Astrocyte (in vitro differentiated cells and primary cell): ENCODE results near the gene UBLCP1. TPM values are rescaled to one million over a fixed set of nuclear protein-coding genes. Genes with fewer than 3 reads are reported as not detected.
A peak's percentile ranks its signal among the peaks of the same experiment; 100 is the strongest.
"Not testable (repeated sequence)": the region's sequence is repeated elsewhere in the genome, so short reads cannot be mapped to it uniquely, and the experiment has no call there.

ENCODE experiments used
- DNase-seq: peaks from one replicate; pipeline ENCODE4 v3.0.0-alpha.2; 2010; ENCODE audit warnings: low read depth
- FAIRE-seq: peaks from 2 replicates; lab custom pipeline; 2011; peaks lifted over from hg19 to GRCh38; lab: Jason Lieb, UNC
- H2AFZ ChIP-seq: 2 replicates; pipeline ENCODE4 v1.6.0; 2012; ENCODE audit warnings: low read depth, low read length, inconsistent platforms
- H3K27ac ChIP-seq: 2 replicates; pipeline ENCODE4 v1.5.1; 2011; ENCODE audit warnings: low read depth, low read length, inconsistent platforms
- H3K27me3 ChIP-seq: 2 replicates; pipeline ENCODE4 v1.6.0; 2011; ENCODE audit warnings: low read length, inconsistent platforms; ENCODE audit not compliant: insufficient read depth
- H3K36me3 ChIP-seq: 2 replicates; pipeline ENCODE4 v1.5.1; 2011; ENCODE audit warnings: low read length, inconsistent platforms; ENCODE audit not compliant: insufficient read depth
- H3K4me1 ChIP-seq: 2 replicates; pipeline ENCODE4 v1.5.1; 2011; ENCODE audit warnings: low read length, inconsistent platforms; ENCODE audit not compliant: insufficient read depth
- H3K4me2 ChIP-seq: 2 replicates; pipeline ENCODE4 v1.6.0; 2012; ENCODE audit warnings: low read length, inconsistent platforms
- H3K4me3 ChIP-seq: 2 replicates; pipeline ENCODE4 v1.5.1; 2011; ENCODE audit warnings: low read depth, mild to moderate bottlenecking, low read length, inconsistent platforms; ENCODE audit not compliant: insufficient read depth
- H3K79me2 ChIP-seq: 2 replicates; pipeline ENCODE4 v1.6.0; 2012; ENCODE audit warnings: mild to moderate bottlenecking, low read length, inconsistent platforms; ENCODE audit not compliant: insufficient read depth
- H3K9ac ChIP-seq: 2 replicates; pipeline ENCODE4 v1.6.0; 2012; ENCODE audit warnings: mild to moderate bottlenecking, low read length, inconsistent platforms
- H3K9me3 ChIP-seq: 2 replicates; pipeline ENCODE4 v1.5.1; 2012; ENCODE audit warnings: low read depth, mild to moderate bottlenecking, low read length, inconsistent platforms; ENCODE audit not compliant: insufficient read depth
- H4K20me1 ChIP-seq: 2 replicates; pipeline ENCODE4 v1.6.0; 2012; ENCODE audit warnings: low read length, inconsistent platforms; ENCODE audit not compliant: insufficient read depth
- H3K27ac Mint-ChIP-seq: one replicate; pipeline ENCODE4 v1.8.0; 2021; ENCODE audit warnings: mild to moderate bottlenecking, mixed read lengths; ENCODE audit not compliant: unreplicated experiment
- H3K27me3 Mint-ChIP-seq: one replicate; pipeline ENCODE4 v1.8.0; 2021; ENCODE audit warnings: low read depth, mixed read lengths; ENCODE audit not compliant: unreplicated experiment
- H3K36me3 Mint-ChIP-seq: one replicate; pipeline ENCODE4 v1.8.0; 2021; ENCODE audit warnings: low read depth, mixed read lengths; ENCODE audit not compliant: unreplicated experiment
- H3K4me1 Mint-ChIP-seq: one replicate; pipeline ENCODE4 v1.8.0; 2021; ENCODE audit warnings: low read depth, mixed read lengths; ENCODE audit not compliant: unreplicated experiment
- H3K4me3 Mint-ChIP-seq: one replicate; pipeline ENCODE4 v1.8.0; 2021; ENCODE audit warnings: mild to moderate bottlenecking, moderate library complexity, mixed read lengths; ENCODE audit not compliant: unreplicated experiment
- H3K9me3 Mint-ChIP-seq: one replicate; pipeline ENCODE4 v1.8.0; 2021; ENCODE audit warnings: mild to moderate bottlenecking, mixed read lengths; ENCODE audit not compliant: unreplicated experiment
- EZH2 ChIP-seq: IDR thresholded peaks from 2 replicates; pipeline ENCODE4 v1.6.1; 2012; ENCODE audit warnings: mild to moderate bottlenecking, low read length, inconsistent platforms; ENCODE audit not compliant: insufficient read depth
- total RNA-seq: library from RNA; stranded (reverse); gene quantifications from 2 replicates; pipeline ENCODE4 v1.2.1, GENCODE V29; 2021
- TF ChIP-seq, protein P1 (sequence below): IDR thresholded peaks from 2 replicates; pipeline ENCODE4 v1.5.1; 2011; ENCODE audit warnings: low read depth, mild to moderate bottlenecking, inconsistent platforms, low read length, moderate library complexity; ENCODE audit not compliant: insufficient read depth

UBLCP1 gene
- total RNA-seq, 1 donor from 2014 or later = 31.3 TPM

GRCh38 chr5:159224471-159224870, 38.6 kb upstream of the UBLCP1 start:
- Histone ChIP-seq H3K4me3 (no peak overlapping the region), H3K79me2 (no peaks in the 10 kb centered on the region), H3K36me3 (no peaks in the 10 kb centered on the region), H3K9ac (no peak overlapping the region), H3K27me3 (peaks cover 2% of the 10 kb centered on the region), H3K9me3 (no peaks in the 10 kb centered on the region), H3K27ac (no peak overlapping the region), H4K20me1 (no peaks in the 10 kb centered on the region), H3K4me1 (no peaks in the 10 kb centered on the region), H2AFZ (no peak overlapping the region), H3K4me2 (no peak overlapping the region)
- Mint-ChIP-seq H3K36me3 (no peaks in the 10 kb centered on the region), H3K27me3 (peaks cover 5% of the 10 kb centered on the region), H3K9me3 (no peaks in the 10 kb centered on the region), H3K4me3 (no peak overlapping the region), H3K4me1 (no peaks in the 10 kb centered on the region), H3K27ac (no peak overlapping the region)
- DNase-seq (no peak), FAIRE-seq (no peak)
- TF ChIP-seq EZH2 = no peak
- TF ChIP-seq, protein P1, sequence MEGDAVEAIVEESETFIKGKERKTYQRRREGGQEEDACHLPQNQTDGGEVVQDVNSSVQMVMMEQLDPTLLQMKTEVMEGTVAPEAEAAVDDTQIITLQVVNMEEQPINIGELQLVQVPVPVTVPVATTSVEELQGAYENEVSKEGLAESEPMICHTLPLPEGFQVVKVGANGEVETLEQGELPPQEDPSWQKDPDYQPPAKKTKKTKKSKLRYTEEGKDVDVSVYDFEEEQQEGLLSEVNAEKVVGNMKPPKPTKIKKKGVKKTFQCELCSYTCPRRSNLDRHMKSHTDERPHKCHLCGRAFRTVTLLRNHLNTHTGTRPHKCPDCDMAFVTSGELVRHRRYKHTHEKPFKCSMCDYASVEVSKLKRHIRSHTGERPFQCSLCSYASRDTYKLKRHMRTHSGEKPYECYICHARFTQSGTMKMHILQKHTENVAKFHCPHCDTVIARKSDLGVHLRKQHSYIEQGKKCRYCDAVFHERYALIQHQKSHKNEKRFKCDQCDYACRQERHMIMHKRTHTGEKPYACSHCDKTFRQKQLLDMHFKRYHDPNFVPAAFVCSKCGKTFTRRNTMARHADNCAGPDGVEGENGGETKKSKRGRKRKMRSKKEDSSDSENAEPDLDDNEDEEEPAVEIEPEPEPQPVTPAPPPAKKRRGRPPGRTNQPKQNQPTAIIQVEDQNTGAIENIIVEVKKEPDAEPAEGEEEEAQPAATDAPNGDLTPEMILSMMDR = no peak

DNA sequence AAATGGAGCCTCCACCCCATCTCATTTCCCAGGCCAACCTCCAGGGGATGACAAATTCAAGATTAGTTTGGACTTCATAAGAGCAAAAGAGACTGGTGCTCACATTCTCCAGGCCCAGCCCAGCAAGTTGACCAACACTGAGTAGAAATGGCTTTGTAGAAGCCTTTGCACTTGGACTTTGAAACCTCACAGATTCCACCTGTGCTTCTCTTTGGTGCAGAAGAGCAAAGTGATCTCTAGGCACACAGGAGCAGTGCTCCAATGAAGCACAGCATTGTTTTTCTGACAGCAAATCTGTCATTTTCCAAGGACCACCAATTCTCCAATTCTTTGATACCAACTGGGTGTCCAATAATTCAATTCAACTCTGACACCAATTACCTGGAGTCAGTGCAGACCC, 36.6 kb upstream of the UBLCP1 start:
- no peaks in the 10 kb centered on the region for H3K9me3 ChIP-seq
- no peak for DNase-seq
- H3K27ac ChIP-seq = no peak overlapping the region
- H3K9ac ChIP-seq = no peak overlapping the region
- TF ChIP-seq, protein P1 = no peak
- TF ChIP-seq EZH2 = no peak
- no peaks in the 10 kb centered on the region for H3K4me1 Mint-ChIP-seq
- no peak for FAIRE-seq
- no peaks in the 10 kb centered on the region for H3K79me2 ChIP-seq
- no peak overlapping the region for H2AFZ ChIP-seq
- no peaks in the 10 kb centered on the region for H3K9me3 Mint-ChIP-seq
- H3K27ac Mint-ChIP-seq = no peak overlapping the region
- no peaks in the 10 kb centered on the region for H3K4me1 ChIP-seq
- H3K4me2 ChIP-seq = no peak overlapping the region
- H3K4me3 Mint-ChIP-seq = no peak overlapping the region
- no peak overlapping the region for H3K4me3 ChIP-seq
- H3K27me3 ChIP-seq = peaks cover 2% of the 10 kb centered on the region
- H3K36me3 Mint-ChIP-seq = no peaks in the 10 kb centered on the region
- no peaks in the 10 kb centered on the region for H3K36me3 ChIP-seq
- H4K20me1 ChIP-seq = no peaks in the 10 kb centered on the region
- peaks cover 15% of the 10 kb centered on the region for H3K27me3 Mint-ChIP-seq

GRCh38 chr5:159227452-159227851, 35.6 kb upstream of the UBLCP1 start:
- FAIRE-seq (no peak), DNase-seq (no peak)
- Histone ChIP-seq H2AFZ (no peak overlapping the region), H3K4me1 (no peaks in the 10 kb centered on the region), H3K27me3 (peaks cover 2% of the 10 kb centered on the region), H3K9ac (no peak overlapping the region), H3K9me3 (no peaks in the 10 kb centered on the region), H3K27ac (no peak overlapping the region), H3K4me2 (no peak overlapping the region), H4K20me1 (no peaks in the 10 kb centered on the region), H3K36me3 (no peaks in the 10 kb centered on the region), H3K79me2 (no peaks in the 10 kb centered on the region), H3K4me3 (no peak overlapping the region)
- no peaks in the 10 kb centered on the region for H3K4me1 Mint-ChIP-seq
- H3K4me3 Mint-ChIP-seq = no peak overlapping the region
- no peaks in the 10 kb centered on the region for H3K36me3 Mint-ChIP-seq
- H3K27me3 Mint-ChIP-seq = peaks cover 24% of the 10 kb centered on the region
- no peaks in the 10 kb centered on the region for H3K9me3 Mint-ChIP-seq
- H3K27ac Mint-ChIP-seq = no peak overlapping the region
- TF ChIP-seq EZH2 = no peak
- TF ChIP-seq, protein P1 = no peak

- not testable (repeated sequence) for H3K4me3 Mint-ChIP-seq, H3K4me1 ChIP-seq, H3K4me1 Mint-ChIP-seq, H3K27ac Mint-ChIP-seq, H3K27ac ChIP-seq, H3K79me2 ChIP-seq, H3K36me3 ChIP-seq, H3K9me3 Mint-ChIP-seq, H3K4me2 ChIP-seq, H3K36me3 Mint-ChIP-seq, H2AFZ ChIP-seq, H3K9me3 ChIP-seq, H4K20me1 ChIP-seq, H3K27me3 ChIP-seq, H3K4me3 ChIP-seq, FAIRE-seq, H3K9ac ChIP-seq
- DNase-seq = peak; percentile 16
- peaks cover 30% of the 10 kb centered on the region for H3K27me3 Mint-ChIP-seq
Measured at GRCh38 chr5:159228097-159228496, 35.0 kb upstream of the UBLCP1 start.
